Activated CD4-positive, CD25-positive, alpha-beta regulatory T cell (primary cell): ENCODE measurements around the gene GABBR1.

Experiments used
- DNase-seq, 4 experiments: peaks; one replicate each; lab custom pipeline; 2025; lab: John Stamatoyannopoulos, UW

The GABBR1 gene

DNA sequence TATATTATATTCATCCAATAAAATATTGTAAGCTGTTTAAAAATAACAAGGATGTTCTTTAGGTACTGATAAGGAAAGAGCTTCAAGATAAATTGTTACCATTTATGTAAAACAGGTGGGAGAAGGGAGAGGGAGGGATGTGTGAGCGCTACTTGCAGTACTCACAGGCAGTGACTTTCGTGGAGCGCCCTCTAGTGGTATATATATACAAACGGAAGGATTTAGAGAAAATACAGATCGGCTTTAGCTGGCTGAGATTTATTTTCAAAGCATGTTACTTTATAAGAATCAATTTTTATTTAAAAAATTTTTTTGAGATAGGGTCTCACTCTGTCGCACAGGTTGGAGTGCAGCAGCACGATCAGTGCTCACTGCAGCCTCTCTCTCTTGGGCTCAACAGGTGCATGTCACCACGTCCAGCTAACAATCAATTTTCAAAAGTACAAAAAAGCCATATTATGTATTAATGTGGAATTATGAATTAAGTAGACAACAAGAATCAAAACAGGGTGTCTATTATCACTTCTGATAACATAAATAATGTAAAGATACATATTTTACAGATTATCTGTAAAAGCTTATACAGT, 20.6 kb upstream of the GABBR1 start:
- DNase-seq = peak in 1 of 4 experiments; percentile 24

DNA sequence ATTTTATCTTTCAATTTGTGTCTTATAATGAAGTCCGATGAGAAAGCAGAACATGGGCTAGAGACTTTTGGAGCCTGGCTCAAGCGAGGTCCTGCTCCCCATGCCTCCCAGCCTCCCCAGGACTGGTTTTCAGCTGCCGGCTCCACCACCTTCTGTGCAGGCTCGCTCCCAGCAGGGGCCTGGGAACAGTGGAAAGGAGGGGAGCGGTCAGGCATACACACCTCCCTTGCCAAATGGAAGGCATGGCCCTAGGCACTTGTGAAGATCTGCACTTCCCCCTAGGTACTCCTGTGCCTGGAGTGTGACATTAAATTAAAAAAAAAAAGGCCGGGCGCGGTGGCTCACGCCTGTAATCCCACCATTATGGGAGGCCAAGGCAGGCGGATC, 19.2 kb upstream of the GABBR1 start:
- DNase-seq = no peak

DNA sequence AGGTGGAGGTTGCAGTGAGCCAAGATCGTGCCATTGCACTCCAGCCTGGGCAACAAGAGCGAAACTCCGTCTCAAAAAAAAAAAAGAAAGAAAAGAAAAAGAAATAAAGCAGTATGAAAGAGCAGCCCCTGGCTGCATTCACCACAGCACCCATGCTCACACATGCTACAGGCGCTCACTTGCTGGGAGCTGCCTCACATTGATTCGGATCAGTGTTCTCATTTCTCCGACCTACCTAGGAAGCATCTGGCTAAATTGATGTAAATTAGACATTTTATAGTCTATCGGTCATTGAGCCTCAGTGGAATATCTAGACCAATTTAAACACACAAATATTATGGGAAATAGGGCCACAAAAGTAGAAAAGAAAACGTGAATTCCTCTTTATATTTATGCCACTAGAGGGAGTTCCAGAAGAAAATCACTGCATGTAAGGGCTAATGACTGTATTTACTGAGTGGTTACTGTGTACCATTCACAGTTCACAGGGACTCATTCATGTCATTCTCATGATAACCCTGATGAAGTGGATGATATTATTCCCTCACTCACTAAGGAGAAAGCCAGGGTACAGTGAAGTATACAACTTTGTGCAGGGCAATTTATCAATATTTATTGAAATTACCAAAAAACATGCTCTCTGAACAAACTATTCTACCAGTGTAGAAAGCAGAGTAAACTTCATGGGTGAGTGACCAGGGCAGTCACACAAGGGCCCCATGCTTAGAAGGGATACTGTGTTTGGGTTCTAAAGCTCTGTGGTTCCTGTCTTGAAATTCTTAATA, 18.6 kb upstream of the GABBR1 start:
- DNase-seq = no peak

DNA sequence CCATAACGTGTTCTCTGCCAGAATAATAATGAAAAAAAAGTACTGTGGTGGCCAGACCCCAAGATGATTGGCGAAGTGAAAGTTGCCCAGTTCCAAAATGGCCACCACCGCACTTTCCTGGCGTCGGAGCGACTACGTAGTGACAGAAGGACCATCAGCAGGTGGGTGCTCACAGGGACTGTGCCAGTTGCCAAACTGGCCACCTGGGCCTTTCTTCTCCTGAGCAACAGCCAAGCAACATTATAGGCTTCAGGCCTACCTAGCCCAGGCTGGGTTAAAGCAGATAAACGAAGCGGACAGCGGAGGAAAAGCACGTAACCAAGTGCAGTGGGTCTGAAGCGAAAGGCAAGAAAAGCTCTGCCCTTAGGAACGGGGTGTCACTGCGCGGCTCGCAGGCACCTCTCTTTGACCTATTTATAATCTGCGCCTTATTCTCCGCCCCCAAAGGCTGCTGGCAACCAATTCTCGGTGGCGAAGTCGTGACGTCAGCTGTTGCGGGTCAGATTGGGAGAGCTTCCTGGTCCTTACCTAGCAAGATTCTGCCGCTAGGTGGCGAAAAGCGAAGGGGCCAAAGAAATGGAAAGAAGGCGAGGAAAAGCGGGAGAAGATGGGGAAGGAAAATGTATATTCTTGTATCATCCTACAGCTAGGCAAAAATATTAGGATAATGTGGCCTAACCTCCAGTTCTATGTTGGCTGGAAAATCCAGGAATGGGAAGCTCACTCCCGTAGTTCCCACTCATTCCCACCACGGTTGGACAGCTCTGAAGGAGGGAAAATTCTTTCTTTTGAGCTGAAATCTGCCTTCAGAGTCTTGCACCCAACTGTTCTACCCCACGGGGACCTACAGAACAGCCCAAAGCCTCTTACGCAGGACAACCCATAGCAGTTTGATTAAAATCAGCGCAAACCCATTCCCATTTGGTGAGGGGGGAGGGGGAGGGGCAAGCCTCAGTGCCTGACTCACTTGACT, 17.0 kb upstream of the GABBR1 start:
- DNase-seq = peak; percentile 90 to 97 (median 96)

DNA sequence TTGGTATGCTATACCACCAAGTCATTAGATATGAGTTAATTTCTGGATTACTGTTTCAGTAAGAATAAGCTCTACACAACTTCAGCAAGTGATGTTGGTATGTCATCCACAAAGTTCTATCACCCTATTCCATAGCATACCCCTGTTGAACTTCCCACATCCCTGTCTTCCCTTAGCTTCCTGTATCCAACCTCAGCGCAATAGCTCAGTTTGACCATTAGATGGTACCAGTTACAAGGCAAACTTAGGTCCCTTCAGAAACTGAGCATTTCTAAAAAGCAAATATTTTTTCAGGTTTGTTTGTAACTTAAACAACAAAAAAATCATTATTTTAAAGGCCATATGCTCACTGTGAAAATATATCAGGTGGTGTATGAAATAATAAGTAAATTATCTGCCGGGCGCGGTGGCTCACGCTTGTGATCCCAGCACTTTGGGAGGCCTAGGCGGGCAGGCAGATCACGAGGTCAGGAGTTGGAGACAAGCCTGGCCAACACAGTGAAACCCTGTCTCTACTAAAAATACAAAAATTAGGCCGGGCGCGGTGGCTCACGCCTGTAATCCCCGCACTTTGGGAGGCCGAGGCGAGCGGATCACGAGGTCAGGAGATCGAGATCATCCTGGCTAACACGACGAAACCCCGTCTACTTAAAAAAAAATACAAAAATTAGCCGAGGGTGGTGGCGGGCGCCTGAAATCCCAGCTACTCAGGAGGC, 15.1 kb upstream of the GABBR1 start:
- no peak for DNase-seq

DNA sequence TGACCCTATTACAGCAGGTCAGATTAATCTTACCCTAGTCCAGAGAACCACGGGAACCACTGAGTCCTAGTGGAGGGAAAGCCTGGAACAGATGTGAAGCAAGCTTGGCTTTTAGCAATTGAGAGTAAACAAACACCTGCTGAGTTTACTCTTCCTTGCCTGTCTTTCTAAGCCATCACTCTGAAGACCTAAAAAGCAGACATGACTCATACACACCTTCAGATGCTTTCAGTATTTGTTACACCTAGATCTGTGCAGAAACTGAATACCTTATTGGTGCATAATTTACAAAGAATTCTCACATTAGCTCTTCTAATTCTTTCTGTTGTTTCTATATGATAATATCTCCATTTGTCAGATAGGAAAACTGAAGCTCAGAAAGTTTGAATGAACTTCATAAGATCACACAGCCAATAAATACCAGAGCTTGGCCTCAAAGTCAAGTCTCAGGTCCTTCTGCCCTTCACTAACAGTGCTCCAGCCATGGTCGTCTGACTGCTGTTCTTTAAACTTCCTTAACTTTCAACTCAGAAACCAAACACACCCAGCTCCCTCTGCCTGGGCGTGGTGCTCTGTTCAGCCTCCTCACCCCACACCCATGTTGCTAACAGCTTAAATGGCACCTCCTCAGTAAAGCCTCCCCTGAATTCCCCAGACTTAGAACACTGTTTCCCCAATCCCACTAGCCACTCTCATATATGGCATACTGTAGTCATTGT, 8.6 kb upstream of the GABBR1 start:
- no peak for DNase-seq

DNA sequence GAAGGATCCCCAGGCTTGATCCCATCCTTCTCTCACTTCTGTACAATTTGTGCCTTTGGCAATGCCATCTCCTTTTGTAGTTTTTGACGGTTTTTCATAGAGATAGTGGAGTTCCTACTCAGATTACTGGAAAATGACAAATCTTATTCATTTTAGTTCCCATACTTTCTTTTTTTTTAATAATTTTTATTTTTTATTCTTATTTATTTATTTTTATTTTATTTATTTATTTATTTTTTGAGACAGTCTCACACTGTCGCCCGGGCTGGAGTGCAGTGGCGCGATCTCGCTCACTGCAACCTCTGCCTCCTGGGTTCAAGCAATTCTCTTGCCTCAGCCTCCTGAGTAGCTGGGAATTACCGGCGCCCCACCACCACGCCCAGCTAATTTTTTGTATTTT, 4.3 kb upstream of the GABBR1 start:
- no peak for DNase-seq

DNA sequence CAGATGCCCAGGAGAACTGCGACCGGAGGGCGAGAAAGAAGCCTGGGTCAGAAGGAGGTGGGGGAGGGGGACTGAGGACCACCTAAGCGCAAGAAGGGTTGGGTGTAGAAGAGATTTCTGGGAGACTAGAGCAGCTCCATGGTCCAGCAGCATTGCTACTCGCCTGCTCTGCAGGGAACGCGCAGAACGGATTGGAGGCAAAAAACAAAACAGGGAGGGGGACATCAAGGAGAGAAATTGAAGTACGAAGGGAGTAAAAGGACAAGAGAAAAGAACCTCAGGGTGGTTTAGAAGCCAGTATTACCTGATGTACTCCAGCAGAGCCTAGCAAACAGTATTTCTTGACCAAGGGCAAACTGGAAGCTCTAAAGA, 537 bp upstream of the GABBR1 start:
- no peak for DNase-seq

DNA sequence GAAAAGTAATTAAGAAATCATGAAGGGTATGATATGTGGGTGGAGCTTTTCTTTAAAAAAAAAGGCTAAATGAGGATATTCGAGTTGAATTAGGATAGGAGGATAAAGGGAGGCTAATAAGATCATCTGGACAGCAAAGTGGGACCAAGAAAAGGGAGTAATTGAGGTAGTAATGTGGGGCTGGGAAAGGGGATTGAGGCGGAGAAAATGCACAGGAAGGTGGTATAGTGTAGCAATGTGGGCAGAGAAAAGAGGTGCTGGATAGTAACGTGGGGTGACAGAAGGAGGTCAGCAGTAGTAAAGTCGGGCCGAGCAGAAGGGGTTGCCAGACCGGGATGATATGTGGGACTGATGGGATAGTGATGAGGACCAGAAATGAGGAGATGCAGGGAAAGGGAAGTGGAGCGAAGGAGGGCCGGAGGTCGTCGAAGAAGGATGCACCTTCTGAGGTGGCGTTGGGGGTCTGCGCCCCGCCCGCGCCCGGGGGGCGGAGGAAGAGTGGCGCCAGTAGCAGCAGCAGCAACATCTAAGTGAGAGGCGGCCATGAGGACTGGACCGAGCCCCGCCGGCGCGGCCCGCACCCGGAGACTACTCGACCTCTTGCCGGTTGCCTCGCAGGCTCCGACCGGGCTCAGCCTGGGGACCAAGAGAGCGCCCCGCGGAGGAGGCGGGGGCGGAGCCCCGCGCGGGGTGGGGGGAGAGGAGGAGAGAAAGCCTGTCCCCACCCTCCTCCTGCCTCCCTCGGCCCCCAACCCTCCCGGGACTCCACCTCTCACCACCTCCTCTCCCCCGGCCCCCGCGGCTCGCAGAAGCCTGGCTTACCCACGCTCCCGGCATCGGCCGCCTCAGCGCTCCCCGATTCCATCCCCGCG, 887 bp downstream of the GABBR1 start:
- peak in 3 of 4 experiments; percentile 14 to 34 (median 27) for DNase-seq

DNA sequence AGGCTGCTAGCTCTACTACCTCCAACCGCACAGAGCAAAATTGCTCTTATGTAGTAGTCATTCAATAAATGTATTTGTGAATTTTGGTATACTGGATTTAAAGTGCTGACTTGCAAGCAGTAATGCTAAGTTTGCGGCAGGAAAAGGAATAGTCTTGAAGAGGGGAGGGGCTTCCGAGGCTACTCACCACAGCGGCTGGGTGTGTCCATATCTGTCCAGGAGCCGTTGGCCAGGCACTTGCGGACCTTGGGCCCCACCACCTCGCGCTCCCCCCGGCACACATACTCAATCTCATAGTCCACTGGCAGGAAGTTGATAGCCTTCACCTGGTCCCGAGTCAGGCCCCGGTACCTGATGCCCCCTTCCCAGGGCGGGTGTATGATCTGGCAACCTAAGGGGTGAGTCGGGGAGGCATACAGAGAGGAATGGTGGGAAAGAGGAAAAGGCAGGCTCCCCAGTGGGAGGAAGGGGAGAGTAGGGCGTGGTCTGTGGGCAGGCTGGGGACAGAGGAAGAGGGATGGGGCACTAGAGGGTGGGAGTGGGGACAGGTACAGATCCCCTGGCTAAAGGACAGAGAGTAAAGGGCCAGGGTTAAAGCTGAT, 1.7 kb downstream of the GABBR1 start:
- no peak for DNase-seq

DNA sequence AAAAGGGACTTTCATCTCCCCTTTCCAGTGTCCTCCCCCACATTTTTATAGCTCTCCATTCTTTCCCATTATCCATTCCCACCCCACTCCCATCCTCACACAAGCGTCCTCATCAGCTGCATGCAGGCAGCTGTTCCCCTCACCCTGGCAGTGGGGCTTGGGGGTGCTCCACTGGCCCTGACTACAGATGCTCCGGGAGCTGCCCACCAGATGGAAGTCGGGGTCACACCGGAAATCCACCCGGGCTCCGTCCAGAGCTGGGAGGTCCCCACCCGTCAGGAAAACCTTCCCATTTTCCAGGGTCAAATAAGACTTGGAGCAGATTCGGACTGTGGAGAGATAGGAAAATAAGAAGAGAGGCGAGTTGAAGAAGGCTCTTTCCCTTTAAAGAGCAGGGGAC, 2.7 kb downstream of the GABBR1 start:
- no peak for DNase-seq

DNA sequence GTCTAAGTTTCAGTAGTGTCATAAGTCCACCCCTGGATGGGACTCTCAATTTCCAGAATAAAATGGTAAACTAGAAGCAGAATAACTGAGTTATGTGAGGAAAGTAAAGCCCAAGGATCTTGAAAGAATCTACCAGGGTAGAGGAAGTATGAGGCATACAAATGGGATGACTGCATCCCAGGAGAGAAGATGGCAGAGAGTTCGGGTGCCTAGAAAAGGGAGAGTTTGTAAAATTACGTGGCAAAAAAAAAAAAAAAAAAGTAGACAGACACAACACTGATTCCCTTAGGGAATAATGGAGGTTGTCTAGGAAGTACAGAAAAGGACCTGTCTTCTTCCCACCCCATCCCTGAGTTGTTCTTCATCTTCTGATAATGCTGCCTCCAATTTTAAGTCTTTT, 3.4 kb downstream of the GABBR1 start:
- no peak for DNase-seq

DNA sequence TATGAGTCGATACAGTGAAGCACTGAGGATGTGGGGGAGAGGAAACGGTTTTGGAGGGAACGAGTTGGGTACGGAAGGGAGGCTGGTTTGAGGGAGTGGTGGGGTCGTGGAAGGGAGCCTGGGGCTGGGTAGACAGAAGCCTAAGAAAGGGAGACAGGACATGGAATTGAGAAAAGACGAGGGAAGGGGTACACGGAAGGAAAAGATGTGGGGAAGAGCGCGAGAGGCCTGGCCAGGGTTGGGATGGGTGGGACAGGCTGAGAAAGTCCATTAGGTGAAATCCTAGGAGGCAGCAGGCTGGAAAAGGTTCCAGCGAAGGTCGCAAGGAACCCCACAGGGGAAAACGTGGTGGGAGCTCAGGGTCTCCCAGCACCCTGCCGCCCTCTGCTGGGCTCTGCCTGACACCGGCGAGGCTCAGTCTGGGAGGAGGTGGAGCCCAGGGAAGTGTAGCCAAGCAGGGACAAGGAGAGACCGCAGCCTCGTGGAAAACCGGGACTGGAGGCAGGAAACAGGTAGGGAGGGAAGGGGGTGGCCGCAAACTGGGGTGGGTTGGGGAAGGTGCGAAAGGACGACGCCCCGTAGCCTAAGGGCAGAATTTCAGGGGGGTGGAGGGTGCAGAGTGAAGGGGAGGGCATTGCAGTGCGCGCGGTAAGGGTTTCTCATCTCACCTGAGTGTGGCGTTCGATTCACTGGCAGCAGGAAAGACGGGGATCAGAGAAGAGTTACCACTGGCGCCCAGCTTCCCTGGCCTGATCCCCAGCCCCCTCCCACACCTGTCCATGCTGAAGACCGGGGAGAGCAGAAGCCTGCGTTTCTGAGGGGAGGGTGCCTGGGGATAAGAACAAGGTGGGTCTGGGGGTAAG, 4.3 kb downstream of the GABBR1 start:
- peak; percentile 13 to 25 (median 16) for DNase-seq

DNA sequence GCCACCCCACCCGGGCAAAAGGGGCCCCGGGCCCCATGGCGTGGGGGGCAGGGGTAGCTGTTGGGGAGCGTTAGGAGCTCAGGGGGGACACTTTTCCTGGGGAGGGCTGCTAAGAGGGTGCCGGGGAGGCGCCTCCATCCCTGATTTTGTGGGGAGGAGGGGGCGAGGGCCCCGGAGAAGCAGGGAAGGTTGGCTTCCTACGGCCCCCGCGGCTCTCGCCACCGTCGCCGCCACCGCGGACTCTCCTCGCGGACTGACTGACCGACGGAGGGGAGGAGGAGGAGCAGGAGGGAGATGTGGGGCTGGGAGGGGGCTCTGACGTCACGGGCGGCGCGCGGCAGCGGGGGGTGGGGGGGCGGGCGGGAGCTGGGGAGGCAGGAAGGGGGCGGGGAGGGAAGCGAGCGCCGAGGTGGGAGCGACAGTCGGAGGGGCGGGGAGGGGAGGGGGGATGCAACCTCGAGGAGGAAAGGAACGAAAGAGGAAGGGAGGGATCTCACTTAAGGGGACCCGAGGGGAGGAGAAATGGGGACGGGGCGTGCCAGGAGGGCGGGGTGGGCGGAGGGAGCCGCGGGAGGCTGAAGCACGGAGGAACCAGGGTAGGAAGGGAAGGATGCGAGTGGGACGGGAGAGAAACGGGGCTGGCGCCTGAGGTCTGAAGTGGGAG, 5.1 kb downstream of the GABBR1 start:
- peak in 2 of 4 experiments; percentile 20 to 30 for DNase-seq

DNA sequence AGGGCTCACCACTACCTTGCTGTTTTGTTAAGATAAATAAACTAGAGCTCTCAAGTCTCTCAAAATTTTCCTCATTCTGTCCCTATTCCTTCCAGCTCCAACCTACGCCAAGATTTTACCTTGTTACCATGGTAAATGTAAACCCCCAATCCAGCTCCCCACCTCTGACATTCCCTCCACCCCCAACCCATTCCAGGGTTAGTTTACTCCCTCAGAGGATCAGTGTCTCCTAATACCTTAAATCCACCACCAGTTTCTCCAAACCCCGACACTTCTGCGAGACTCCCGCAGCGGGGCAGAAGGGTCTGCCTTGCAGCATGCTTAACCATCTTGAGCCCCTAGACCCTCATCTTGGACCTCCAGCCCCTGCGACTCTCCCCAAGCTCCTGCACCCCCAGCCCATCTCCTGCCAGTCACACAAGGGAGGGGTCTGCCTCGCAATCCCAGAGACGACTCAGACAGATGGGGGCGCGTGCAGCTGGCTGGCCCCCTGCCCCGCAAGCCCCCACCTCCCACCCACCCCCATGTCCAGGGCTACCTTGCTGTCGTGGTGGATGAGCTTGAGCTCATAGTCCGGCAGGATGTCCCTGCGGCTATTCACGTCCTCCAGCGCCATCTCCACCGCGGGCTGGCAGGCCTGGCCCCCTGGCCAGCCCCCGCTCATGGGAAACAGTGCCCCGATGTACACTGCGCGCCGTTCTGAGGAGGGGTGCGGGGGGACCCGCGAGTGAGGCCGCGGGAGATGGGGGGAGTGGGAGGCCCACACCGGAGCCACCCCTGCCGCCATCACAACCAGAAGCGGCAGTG, 5.8 kb downstream of the GABBR1 start:
- no peak for DNase-seq

DNA sequence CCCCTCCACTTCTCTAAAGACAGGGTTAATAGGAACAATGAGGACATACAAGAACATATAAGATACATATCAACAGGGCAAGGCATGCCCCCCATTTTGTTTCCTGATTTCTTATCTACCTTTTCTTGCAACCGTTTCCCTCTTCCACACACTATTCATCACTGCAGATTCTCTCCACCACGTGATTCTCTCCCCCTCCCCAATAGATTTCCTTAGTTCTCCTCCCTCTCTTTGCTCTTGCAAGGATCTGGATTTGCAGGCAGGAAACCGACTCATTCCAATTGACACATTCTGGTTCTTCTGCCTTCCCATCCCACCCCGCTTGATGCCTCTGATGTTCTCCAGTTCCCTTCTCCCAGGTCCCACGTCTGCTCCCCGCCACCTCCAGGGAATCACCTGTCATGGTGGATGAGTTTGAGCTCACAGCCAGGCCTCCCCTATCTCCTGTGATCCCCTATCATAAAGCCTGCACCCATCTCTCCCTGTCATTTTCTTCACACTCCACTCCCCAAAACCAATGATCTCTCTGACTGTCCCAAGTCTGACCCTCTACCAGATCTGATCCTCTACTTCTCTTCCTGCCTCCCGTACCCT, 7.5 kb downstream of the GABBR1 start:
- DNase-seq = no peak

DNA sequence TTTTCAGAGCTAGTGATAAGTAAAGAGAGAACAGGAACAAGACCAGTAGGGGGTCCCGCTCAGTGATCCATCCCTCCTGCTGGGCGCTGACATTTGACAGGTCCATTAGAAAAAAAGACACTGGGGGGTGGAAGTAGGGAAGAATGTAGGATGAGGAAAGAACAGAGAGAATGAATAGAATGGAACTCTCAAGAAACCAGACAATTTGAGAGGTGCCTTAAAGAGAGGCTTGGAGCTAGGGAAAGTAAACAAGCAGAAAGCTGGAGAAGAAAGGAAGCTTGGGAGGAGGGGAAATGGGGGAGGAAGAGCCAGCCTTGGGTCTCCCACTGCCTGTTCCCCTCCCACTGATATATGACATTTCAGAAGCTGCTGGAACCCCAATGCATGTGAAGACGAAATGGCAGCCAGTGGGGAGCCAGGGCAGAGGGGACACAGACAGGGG, 8.4 kb downstream of the GABBR1 start:
- DNase-seq = no peak
